KMS-11 (cell line): ENCODE results near the gene ZNF280D.

ENCODE experiments used
- H2AFZ ChIP-seq: fragments of 200-600 bp; sonication (generic); 2 replicates; pipeline ENCODE4 v1.6.1; 2016; ENCODE audit warnings: antibody characterized with exemption, mixed run types, low read depth
- H3K27ac ChIP-seq: fragments of 200-600 bp; sonication (generic); 2 replicates; pipeline ENCODE4 v1.6.1; 2016; ENCODE audit warnings: mild to moderate bottlenecking, mixed run types
- H3K27me3 ChIP-seq: fragments of 200-600 bp; sonication (generic); 2 replicates; pipeline ENCODE4 v1.6.1; 2017; ENCODE audit warnings: mild to moderate bottlenecking, low read depth, mixed run types, moderate library complexity; ENCODE audit not compliant: insufficient read depth
- H3K36me3 ChIP-seq: fragments of 200-600 bp; sonication (generic); 2 replicates; pipeline ENCODE4 v1.6.1; 2017; ENCODE audit warnings: mild to moderate bottlenecking, mixed run types; ENCODE audit not compliant: insufficient read depth
- H3K4me1 ChIP-seq: fragments of 200-600 bp; sonication (generic); 2 replicates; pipeline ENCODE4 v1.6.1; 2016; ENCODE audit warnings: mild to moderate bottlenecking, low read depth, mixed run types; ENCODE audit not compliant: poor library complexity, severe bottlenecking
- H3K4me2 ChIP-seq: fragments of 200-600 bp; sonication (generic); 2 replicates; pipeline ENCODE4 v1.7.0; 2016; ENCODE audit warnings: mild to moderate bottlenecking, mixed run types
- H3K4me3 ChIP-seq: fragments of 200-600 bp; sonication (generic); IDR thresholded peaks from 2 replicates; pipeline ENCODE4 v1.6.1; 2017; ENCODE audit warnings: low read depth, low read length, mixed read lengths; ENCODE audit not compliant: insufficient read depth
- H3K79me2 ChIP-seq: fragments of 200-600 bp; sonication (generic); 2 replicates; pipeline ENCODE4 v1.6.1; 2016; ENCODE audit warnings: low read depth, mixed run types; ENCODE audit not compliant: insufficient read depth
- H3K9ac ChIP-seq: fragments of 200-600 bp; sonication (generic); 2 replicates; pipeline ENCODE4 v1.6.1; 2016; ENCODE audit warnings: mild to moderate bottlenecking, mixed run types
- H4K20me1 ChIP-seq: fragments of 200-600 bp; sonication (generic); 2 replicates; pipeline ENCODE4 v1.6.1; 2016; ENCODE audit warnings: mild to moderate bottlenecking, mixed run types; ENCODE audit not compliant: insufficient read depth
- TF ChIP-seq, protein P1 (sequence below): fragments of 200-600 bp; sonication (generic); conservative IDR thresholded peaks from 2 replicates; pipeline ENCODE4 v1.6.1; 2017; ENCODE audit warnings: low read depth, mild to moderate bottlenecking, antibody characterized with exemption, low read length, moderate library complexity, mixed read lengths

The ZNF280D gene

DNA sequence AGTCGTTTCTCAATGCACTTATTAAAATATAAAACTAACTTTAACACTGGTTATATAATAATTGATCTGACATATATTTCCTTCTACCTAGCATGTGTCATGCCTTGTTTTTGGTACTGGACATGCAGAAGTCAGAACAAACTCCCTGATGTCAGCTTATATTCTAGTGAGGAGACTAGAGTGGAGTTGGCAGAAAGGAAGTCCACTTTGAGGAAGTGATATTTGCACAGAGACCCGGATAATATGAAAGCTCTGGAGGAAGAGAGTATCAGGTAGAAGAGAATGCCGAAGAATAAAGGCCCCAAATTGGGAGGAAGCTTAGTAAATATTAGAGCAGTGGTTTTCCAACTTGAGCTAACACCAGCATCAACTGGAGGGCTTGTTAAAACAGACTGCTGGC is 24.6 kb upstream of the ZNF280D start:
- H2AFZ ChIP-seq = no peak overlapping the region
- H4K20me1 ChIP-seq = no peaks in the 10 kb centered on the region
- no peak overlapping the region for H3K4me3 ChIP-seq
- H3K4me1 ChIP-seq = no peaks in the 10 kb centered on the region
- no peaks in the 10 kb centered on the region for H3K36me3 ChIP-seq
- H3K79me2 ChIP-seq = no peaks in the 10 kb centered on the region
- H3K4me2 ChIP-seq = no peak overlapping the region
- H3K27me3 ChIP-seq = no peaks in the 10 kb centered on the region
- TF ChIP-seq, protein P1, sequence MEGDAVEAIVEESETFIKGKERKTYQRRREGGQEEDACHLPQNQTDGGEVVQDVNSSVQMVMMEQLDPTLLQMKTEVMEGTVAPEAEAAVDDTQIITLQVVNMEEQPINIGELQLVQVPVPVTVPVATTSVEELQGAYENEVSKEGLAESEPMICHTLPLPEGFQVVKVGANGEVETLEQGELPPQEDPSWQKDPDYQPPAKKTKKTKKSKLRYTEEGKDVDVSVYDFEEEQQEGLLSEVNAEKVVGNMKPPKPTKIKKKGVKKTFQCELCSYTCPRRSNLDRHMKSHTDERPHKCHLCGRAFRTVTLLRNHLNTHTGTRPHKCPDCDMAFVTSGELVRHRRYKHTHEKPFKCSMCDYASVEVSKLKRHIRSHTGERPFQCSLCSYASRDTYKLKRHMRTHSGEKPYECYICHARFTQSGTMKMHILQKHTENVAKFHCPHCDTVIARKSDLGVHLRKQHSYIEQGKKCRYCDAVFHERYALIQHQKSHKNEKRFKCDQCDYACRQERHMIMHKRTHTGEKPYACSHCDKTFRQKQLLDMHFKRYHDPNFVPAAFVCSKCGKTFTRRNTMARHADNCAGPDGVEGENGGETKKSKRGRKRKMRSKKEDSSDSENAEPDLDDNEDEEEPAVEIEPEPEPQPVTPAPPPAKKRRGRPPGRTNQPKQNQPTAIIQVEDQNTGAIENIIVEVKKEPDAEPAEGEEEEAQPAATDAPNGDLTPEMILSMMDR = no peak
- no peak overlapping the region for H3K9ac ChIP-seq
- no peak overlapping the region for H3K27ac ChIP-seq

DNA sequence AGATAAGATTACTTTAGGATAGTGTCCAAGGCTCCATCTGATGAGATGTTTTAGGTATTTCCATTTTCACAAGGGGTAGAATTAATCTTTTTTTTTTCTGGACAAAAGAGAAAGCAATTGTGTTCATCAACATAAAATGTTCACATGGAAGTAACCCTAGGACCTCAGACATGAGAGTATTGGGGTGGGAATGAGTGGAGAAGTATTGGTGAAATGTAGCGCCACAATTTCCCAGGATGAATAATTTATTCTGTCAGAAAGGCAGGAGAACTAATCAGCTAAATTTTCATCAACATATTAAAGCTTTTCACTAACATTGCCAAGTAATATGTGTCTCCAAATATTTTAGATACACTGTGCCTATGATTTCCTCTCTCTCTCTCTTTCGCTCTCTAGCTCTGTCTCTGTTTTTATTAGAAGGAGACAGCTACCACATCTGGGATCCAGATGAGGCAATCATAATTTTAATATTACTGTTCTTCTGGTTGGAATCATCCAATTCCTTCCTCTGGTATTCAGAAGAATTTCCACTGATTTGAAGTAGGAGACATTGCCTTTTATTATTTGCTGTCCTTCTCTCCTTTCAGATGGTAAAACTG is 21.6 kb upstream of the ZNF280D start:
- Histone ChIP-seq H3K4me3 (no peak overlapping the region), H3K4me2 (no peak overlapping the region), H3K36me3 (no peaks in the 10 kb centered on the region), H3K27me3 (no peaks in the 10 kb centered on the region), H2AFZ (no peak overlapping the region), H3K4me1 (no peaks in the 10 kb centered on the region), H3K27ac (no peak overlapping the region), H4K20me1 (no peaks in the 10 kb centered on the region), H3K79me2 (no peaks in the 10 kb centered on the region), H3K9ac (no peak overlapping the region)
- TF ChIP-seq, protein P1 = no peak

DNA sequence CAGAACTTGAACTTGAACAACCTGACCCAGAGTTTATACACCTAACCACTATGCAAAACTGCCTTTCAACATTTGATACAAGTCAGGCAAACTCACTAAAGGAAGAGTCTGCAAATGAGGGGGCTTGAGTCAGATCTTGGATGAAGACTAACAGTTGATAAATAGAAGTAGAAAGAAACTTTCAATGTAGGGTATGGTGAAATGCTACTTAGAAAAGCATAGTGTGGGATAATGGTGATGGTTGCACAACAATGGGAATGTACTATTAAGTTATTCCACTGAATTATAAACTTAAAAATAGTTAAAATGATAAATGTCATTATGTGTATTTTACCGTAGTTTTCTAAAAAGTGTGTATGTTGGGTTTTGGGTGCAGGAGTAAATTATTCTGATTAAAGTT is 19.7 kb upstream of the ZNF280D start:
- TF ChIP-seq, protein P1 = no peak
- H2AFZ ChIP-seq = no peak overlapping the region
- no peak overlapping the region for H3K4me2 ChIP-seq
- H3K4me3 ChIP-seq = no peak overlapping the region
- no peaks in the 10 kb centered on the region for H3K4me1 ChIP-seq
- no peaks in the 10 kb centered on the region for H3K27me3 ChIP-seq
- no peak overlapping the region for H3K27ac ChIP-seq
- H3K9ac ChIP-seq = no peak overlapping the region
- H3K79me2 ChIP-seq = no peaks in the 10 kb centered on the region
- no peaks in the 10 kb centered on the region for H3K36me3 ChIP-seq
- no peaks in the 10 kb centered on the region for H4K20me1 ChIP-seq

DNA sequence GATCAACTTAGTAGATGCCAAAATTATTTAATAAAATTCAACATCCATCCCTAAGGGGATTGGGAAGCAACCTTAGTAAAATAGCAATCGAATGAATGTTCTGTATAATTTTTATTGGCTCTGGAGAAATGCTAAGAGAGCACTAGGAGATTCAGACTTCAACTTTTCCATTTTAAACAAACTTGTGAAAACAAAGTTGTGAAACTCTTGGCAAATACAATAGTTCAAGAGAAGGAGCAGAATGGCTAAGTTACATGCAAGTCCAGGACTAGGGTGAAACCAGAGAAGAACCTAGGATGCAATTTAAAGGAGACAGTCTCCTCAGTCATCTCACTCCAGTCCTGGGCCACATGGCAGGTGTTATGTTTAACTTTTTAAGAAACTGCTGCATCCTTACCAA is 16.7 kb upstream of the ZNF280D start:
- Histone ChIP-seq H3K27ac (no peak overlapping the region), H3K4me2 (no peak overlapping the region), H3K36me3 (no peaks in the 10 kb centered on the region), H3K4me1 (no peaks in the 10 kb centered on the region), H4K20me1 (no peaks in the 10 kb centered on the region), H3K4me3 (no peak overlapping the region), H3K9ac (no peak overlapping the region), H3K27me3 (no peaks in the 10 kb centered on the region), H3K79me2 (no peaks in the 10 kb centered on the region), H2AFZ (no peak overlapping the region)
- TF ChIP-seq, protein P1 = no peak
